Fibroblast of lung (primary cell): ENCODE results near the gene FXYD6.

Experiments used
- CTCF ChIP-seq, 2 donors: IDR thresholded peaks in 1 of 2; conservative IDR thresholded peaks in 1 of 2; 1 replicate in 1 of 2; 2 replicates in 1 of 2; pipeline ENCODE4 v1.5.1; 2011 to 2012; ENCODE audit warnings: low read length in 2 of 2, control low read depth in 1 of 2, inconsistent platforms in 1 of 2, low read depth in 1 of 2, mild to moderate bottlenecking in 1 of 2
- EZH2 ChIP-seq: IDR thresholded peaks from 2 replicates; pipeline ENCODE4 v1.5.1; 2012; ENCODE audit warnings: low read length, control low read depth, mild to moderate bottlenecking; ENCODE audit errors: missing control alignments

GRCh38 chr11:117825538-117826189 is 50.8 kb downstream of the FXYD6 start:
- TF ChIP-seq CTCF (conservative IDR thresholded peaks at IDR 0.05 in 1 of 2, IDR thresholded peaks at IDR 0.05 in 1 of 2; ENCODE audit: low read depth in 1 of 2, low read length in 2 of 2) (no peak), EZH2 (no peak)
